Glomerular visceral epithelial cell (primary cell): ENCODE results near the gene CANT1.

Experiments used
- DNase-seq: peaks from one replicate; pipeline ENCODE4 v3.0.0-alpha.2; 2016; ENCODE audit errors: extremely low spot score

Gene CANT1

GRCh38 chr17:79008666-79009387 lies 737 bp downstream of the CANT1 start:
- no peak for DNase-seq

- no peak for DNase-seq
Observed at GRCh38 chr17:79007504-79008381, 1.8 kb downstream of the CANT1 start.

DNA sequence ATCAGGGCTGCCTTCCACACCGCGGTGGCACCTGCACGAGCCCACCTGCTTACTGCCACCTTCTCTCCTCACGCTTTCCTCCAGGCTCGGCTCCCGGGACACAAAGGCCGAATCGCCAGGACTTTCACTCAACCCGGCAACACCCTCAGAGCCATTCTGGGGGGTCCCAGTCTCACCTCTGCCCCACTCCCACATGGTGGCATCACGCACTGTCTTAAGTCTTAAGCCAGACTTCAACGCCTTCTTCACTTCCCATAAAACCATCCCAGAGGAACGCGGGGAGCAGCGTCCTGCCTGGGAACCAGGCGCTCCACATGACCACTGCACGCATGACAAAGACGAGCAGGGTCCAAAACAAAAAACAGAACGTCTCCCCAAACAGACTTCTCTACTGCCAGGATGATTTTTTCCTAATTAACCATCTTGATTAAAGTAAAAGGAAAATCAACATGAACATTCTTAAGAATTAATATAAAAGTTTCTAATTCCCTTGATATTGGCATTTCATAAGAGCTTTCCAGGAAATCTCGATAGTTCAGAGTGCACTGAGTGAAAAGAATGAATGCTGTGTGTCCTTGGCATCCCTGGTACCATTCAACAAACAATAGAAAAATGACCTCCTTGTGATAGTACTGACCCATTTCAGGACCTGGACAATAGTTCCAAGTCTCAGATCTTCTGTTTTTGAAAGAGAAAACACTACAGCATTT lies 2.6 kb downstream of the CANT1 start:
- DNase-seq: no peak

- DNase-seq: no peak
Observed at GRCh38 chr17:79006046-79006445, 3.5 kb downstream of the CANT1 start.

DNA sequence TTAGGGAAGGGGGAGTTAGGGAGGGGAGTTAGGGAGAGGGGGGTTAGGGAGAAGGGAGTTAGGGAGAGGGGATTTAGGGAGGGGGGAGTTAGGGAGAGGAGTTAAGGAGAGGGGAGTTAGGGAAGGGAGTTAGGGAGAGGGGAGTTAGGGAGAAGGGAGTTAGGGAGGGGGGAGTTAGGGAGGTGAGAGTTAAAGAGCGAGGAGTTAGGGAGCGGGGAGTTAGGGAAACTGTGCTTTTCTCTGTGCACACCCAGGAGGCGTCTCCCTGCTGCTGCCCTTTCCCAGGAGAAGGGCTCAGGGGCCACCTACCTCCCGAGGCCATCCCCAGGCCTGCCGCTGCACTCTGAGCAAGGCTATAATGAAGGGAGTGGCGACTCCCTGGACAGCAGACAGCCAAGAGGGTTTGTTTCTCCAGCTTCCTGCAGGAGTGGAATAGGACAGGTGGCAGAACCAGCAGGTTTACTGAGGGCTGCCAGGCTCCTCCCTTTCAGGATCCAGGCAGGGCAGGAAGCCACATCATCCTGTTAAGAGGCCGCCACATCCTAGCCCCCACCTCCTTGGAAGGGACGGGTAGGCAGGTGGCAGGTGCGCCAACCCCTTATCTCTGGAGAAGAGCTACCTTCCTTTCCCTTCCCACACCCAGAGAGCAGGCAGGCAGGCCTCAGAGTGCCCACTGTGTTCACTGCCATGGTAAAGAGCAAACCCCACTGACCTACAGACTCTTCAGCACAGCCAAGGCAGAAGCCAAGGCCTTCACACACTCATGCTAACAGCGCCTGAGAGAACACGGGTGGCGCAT lies 4.3 kb downstream of the CANT1 start:
- DNase-seq: no peak

DNA sequence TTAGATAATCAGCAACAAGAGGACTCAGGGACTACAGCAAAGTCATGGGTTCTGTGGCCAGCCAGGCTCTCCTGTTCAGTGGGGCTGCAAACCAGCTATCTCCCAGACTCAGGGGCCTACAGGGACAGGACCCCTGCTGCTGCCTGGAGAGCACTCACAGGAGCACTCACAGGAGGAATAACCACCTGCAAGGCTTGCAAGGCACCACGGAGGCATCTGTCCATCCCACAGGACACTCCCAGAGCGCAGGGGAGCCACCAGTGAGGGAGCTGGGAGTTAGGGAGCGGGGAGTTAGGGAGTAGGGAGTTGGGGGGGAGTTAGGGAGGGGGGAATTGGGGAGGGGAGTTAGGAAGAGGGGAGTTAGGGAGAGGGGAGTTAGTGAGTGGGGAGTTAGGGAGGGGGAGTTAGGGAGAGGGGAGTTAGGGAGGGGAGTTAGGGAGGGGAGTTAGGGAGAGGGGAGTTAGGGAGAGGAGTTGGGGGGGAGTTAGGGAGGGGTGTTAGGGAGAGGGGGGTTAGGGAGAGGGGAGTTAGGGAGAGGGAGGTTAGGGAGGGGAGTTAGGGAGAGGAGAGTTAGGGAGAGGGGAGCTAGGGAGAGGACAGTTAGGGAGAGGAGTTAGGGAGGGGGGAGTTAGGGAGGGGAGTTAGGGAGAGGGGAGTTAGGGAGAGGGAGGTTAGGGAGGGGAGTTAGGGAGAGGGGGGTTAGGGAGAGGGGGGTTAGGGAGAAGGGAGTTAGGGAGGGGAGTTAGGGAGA lies 5.7 kb downstream of the CANT1 start:
- no peak for DNase-seq

- DNase-seq: no peak
Observed at GRCh38 chr17:79002796-79003593, 6.6 kb downstream of the CANT1 start.

GRCh38 chr17:79002291-79002690 lies 7.3 kb downstream of the CANT1 start:
- no peak for DNase-seq

- no peak for DNase-seq
Observed at GRCh38 chr17:79001190-79002020, 8.2 kb downstream of the CANT1 start.

GRCh38 chr17:79000396-79001189 lies 9.0 kb downstream of the CANT1 start:
- no peak for DNase-seq

GRCh38 chr17:78999947-79000395 lies 9.6 kb downstream of the CANT1 start:
- DNase-seq: no peak

DNA sequence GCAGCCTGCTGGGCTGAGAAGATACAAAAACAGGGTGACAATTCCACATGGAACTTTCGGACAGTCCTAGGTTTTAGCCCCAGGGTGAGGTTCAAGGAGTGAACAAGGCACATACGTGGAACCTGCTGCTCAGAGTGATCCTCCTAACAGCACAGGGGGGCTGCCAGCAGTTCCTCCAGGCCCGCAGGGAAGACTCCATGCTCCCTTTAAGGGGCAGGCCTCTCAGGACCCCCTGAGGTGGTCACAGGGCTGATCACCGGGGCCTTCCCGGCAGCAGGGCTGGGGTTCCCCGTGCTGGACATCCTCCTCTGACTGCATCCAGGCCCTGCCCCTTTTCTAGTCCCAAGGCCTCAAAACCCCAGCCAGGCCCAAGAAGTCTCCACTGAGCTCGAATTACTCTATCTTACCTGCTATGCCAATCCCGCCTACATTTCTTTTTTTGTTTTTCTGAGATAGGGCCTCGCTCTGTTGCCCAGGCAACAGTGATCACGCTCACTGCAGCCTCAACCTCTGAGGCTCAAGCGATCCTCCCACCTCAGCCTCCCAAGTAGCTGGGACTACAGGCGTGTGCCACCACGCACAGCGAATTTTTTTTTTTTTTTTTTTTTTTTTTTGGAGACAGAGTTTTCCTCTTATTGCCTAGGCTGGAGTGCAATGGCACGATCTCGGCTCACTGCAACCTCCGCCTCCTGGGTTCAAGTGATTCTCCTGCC lies 10.4 kb downstream of the CANT1 start:
- DNase-seq: no peak

- no peak for DNase-seq
Observed at GRCh38 chr17:78998311-78999055, 11.1 kb downstream of the CANT1 start.

- no peak for DNase-seq
Observed at GRCh38 chr17:78997881-78998280, 11.7 kb downstream of the CANT1 start.

GRCh38 chr17:78997231-78997741 lies 12.3 kb downstream of the CANT1 start:
- DNase-seq: no peak

GRCh38 chr17:78996781-78997201 lies 12.8 kb downstream of the CANT1 start:
- no peak for DNase-seq
